Inferior parietal cortex (tissue), 1 donor: Measurements from ENCODE around the gene CD83.
"Not testable (repeated sequence)": the region's sequence is repeated elsewhere in the genome, so short reads cannot be mapped to it uniquely, and the experiment has no call there.

Source experiments
- DNase-seq: peaks from one replicate; pipeline ENCODE4 v3.0.0-alpha.2; 2016; ENCODE audit errors: extremely low spot score

CD83 gene

GRCh38 chr6:14149053-14149738 lies 31.6 kb downstream of the CD83 start:
- no peak for DNase-seq

- DNase-seq: no peak
These were observed 32.2 kb downstream of the CD83 start for GRCh38 chr6:14149739-14150130.

- not testable (repeated sequence) for DNase-seq
These were observed 33.7 kb downstream of the CD83 start for GRCh38 chr6:14151300-14151699.

- DNase-seq: no peak
These were observed 34.2 kb downstream of the CD83 start for GRCh38 chr6:14151773-14152172.

GRCh38 chr6:14153228-14153627 lies 35.7 kb downstream of the CD83 start:
- no peak for DNase-seq

- no peak for DNase-seq
These were observed 41.5 kb downstream of the CD83 start for GRCh38 chr6:14159090-14159489.

GRCh38 chr6:14162826-14163225 lies 45.3 kb downstream of the CD83 start:
- no peak for DNase-seq

- DNase-seq: no peak
These were observed 47.5 kb downstream of the CD83 start for GRCh38 chr6:14165091-14165490.

GRCh38 chr6:14166839-14167238 lies 49.3 kb downstream of the CD83 start:
- DNase-seq: no peak

GRCh38 chr6:14170128-14170527 lies 52.6 kb downstream of the CD83 start:
- DNase-seq: no peak

GRCh38 chr6:14172562-14172961 lies 55.0 kb downstream of the CD83 start:
- no peak for DNase-seq

- no peak for DNase-seq
These were observed 56.7 kb downstream of the CD83 start for GRCh38 chr6:14174226-14174625.

- DNase-seq: no peak
These were observed 57.4 kb downstream of the CD83 start for GRCh38 chr6:14174996-14175395.

- DNase-seq: no peak
These were observed 58.9 kb downstream of the CD83 start for GRCh38 chr6:14176429-14176828.

- DNase-seq: no peak
These were observed 60.0 kb downstream of the CD83 start for GRCh38 chr6:14177413-14178082.

- no peak for DNase-seq
These were observed 60.5 kb downstream of the CD83 start for GRCh38 chr6:14178083-14178445.

- DNase-seq: no peak
These were observed 63.0 kb downstream of the CD83 start for GRCh38 chr6:14180609-14181008.

- no peak for DNase-seq
These were observed 65.3 kb downstream of the CD83 start for GRCh38 chr6:14182916-14183315.
